ENCODE data around the gene GRM7.

GRM7 gene

GRCh38 chr3:7307410-7307809, 446.5 kb downstream of the GRM7 start:
- H3K4me3 ChIP-seq (ENCODE audit: low read length) = no peak overlapping the region
- no peak for TF ChIP-seq CTCF (conservative IDR thresholded peaks at IDR 0.05; ENCODE audit: low read length)
- DNase-seq (ENCODE audit: low read depth) = no peak

GRCh38 chr3:7309641-7310102, 448.8 kb downstream of the GRM7 start:
- DNase-seq (ENCODE audit: low read depth) = peak; percentile 24

GRCh38 chr3:7315037-7315436, 454.1 kb downstream of the GRM7 start:
- DNase-seq (ENCODE audit: low read depth) = no peak
- no peak overlapping the region for H3K4me3 ChIP-seq (ENCODE audit: low read length)
- no peak for TF ChIP-seq CTCF (conservative IDR thresholded peaks at IDR 0.05; ENCODE audit: low read length)

More at GRCh38 chr3:7309641-7310102, 448.8 kb downstream of the GRM7 start:
- H3K4me3 ChIP-seq (ENCODE audit: low read length) = no peak overlapping the region
- no peak for TF ChIP-seq CTCF (conservative IDR thresholded peaks at IDR 0.05; ENCODE audit: low read length)

GRCh38 chr3:7322957-7323669, 462.2 kb downstream of the GRM7 start:
- H3K4me3 ChIP-seq (ENCODE audit: low read length) = no peak overlapping the region
- DNase-seq (ENCODE audit: low read depth) = no peak

GRCh38 chr3:7328339-7328738, 467.4 kb downstream of the GRM7 start:
- no peak for DNase-seq (ENCODE audit: low read depth)
- no peak overlapping the region for H3K4me3 ChIP-seq (ENCODE audit: low read length)
- TF ChIP-seq CTCF (conservative IDR thresholded peaks at IDR 0.05; ENCODE audit: low read length) = no peak

More at GRCh38 chr3:7322957-7323669, 462.2 kb downstream of the GRM7 start:
- no peak for TF ChIP-seq CTCF (conservative IDR thresholded peaks at IDR 0.05; ENCODE audit: low read length)

GRCh38 chr3:7332696-7333095, 471.8 kb downstream of the GRM7 start:
- no peak for DNase-seq (ENCODE audit: low read depth)
- H3K4me3 ChIP-seq (ENCODE audit: low read length) = no peak overlapping the region
- TF ChIP-seq CTCF (conservative IDR thresholded peaks at IDR 0.05; ENCODE audit: low read length) = no peak

- no peak for DNase-seq (ENCODE audit: low read depth)
- TF ChIP-seq CTCF (conservative IDR thresholded peaks at IDR 0.05; ENCODE audit: low read length) = no peak
These were observed 472.2 kb downstream of the GRM7 start for GRCh38 chr3:7333125-7333524.

More at GRCh38 chr3:7333125-7333524, 472.2 kb downstream of the GRM7 start:
- H3K4me3 ChIP-seq (ENCODE audit: low read length) = no peak overlapping the region
